GM19193 (cell line): ENCODE results near the gene PLEKHA6.

Experiments used
- POLR2A ChIP-seq: IDR thresholded peaks from 4 replicates; pipeline ENCODE4 v1.6.1; 2011; ENCODE audit not compliant: insufficient read depth, insufficient read length; ENCODE audit errors: extremely low read depth

PLEKHA6 gene

GRCh38 chr1:204190212-204191211 lies 169.2 kb downstream of the PLEKHA6 start:
- TF ChIP-seq POLR2A, result no peak

- TF ChIP-seq POLR2A, result no peak
These were observed 170.6 kb downstream of the PLEKHA6 start for GRCh38 chr1:204188959-204189639.

- no peak for TF ChIP-seq POLR2A
These were observed 173.1 kb downstream of the PLEKHA6 start for GRCh38 chr1:204186597-204186996.

GRCh38 chr1:204181116-204181515 lies 178.6 kb downstream of the PLEKHA6 start:
- no peak for TF ChIP-seq POLR2A

GRCh38 chr1:204180133-204180532 lies 179.6 kb downstream of the PLEKHA6 start:
- TF ChIP-seq POLR2A, result no peak

- no peak for TF ChIP-seq POLR2A
These were observed 181.0 kb downstream of the PLEKHA6 start for GRCh38 chr1:204178487-204179281.

DNA sequence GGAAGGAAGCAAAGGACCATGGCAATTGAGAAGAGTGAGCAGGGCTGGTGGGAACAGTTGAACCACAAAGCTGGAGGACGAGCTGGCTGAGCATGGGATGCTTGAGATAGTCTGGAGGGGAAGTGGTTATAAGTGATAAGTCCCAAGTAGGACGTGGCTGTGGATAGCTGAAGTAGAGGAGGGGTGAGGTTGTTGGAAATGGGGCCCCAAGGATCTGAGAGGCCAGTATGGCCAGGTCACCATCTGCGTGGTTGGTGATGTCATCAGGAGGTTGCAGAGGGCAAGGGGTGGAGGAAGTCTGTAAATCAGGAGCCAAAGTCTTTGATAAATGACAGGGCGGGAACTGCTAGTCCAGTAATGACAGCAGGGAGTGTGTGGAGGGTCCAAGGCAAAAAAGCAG lies 182.6 kb downstream of the PLEKHA6 start:
- no peak for TF ChIP-seq POLR2A

DNA sequence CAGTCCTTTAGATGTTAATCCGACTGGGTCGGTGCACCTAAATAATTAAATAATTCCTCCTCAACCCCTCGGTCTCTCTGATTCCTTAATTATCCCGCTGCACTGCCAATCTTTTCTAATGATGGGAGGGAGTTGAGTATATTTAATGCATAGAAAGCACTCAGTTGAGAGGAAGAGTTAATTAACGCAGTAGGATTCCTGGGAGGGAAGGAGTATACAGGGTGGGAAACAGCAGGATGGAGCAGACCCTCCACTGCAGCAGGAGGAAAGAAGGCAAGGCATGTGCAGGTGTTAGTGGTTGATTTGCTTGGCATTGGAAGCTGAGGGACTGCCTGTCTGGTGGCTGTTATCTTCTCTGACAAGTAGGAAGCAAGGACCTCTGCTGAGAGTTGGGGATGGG lies 183.7 kb downstream of the PLEKHA6 start:
- no peak for TF ChIP-seq POLR2A

DNA sequence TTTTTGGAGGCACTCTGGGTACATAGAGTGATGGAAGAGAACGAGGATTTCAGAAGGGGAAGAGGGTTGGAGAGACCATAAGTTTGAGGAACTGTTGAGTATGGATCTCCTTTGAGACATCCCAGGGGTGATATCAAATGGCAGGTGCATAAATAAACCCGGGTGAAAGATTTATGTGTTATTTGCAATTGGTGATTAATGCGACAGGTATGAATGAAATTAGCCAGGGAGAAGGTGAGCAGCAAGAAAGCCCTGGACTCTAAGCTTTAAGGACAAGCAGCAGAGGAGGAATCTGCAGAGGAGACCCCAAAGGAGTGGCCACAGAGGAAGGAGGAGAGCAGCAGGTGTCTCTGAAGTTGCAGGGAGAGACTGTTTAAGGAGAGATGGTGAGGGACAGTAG lies 184.8 kb downstream of the PLEKHA6 start:
- no peak for TF ChIP-seq POLR2A

GRCh38 chr1:204172404-204173029 lies 187.2 kb downstream of the PLEKHA6 start:
- TF ChIP-seq POLR2A, result no peak

- TF ChIP-seq POLR2A, result no peak
These were observed 188.0 kb downstream of the PLEKHA6 start for GRCh38 chr1:204171751-204172178.

- no peak for TF ChIP-seq POLR2A
These were observed 189.1 kb downstream of the PLEKHA6 start for GRCh38 chr1:204170494-204171155.

GRCh38 chr1:204169858-204170257 lies 189.9 kb downstream of the PLEKHA6 start:
- TF ChIP-seq POLR2A, result no peak
